Vagina (tissue), 2 donors: ENCODE measurements around the gene GALNT7. TPM values are rescaled to one million over a fixed set of nuclear protein-coding genes. Genes with fewer than 3 reads are reported as not detected.

Source experiments
- DNase-seq, 2 donors: peaks; one replicate each; pipeline ENCODE4 v3.0.0-alpha.2; 2017; ENCODE audit errors: extremely low spot score in 2 of 2
- H3K27ac ChIP-seq: fragments of 200-600 bp; sonication (generic); one replicate; pipeline ENCODE4 v1.5.1; 2019
- H3K27me3 ChIP-seq: fragments of 200-600 bp; sonication (generic); one replicate; pipeline ENCODE4 v1.5.1; 2019
- H3K36me3 ChIP-seq, 2 donors: fragments of 200-600 bp; sonication (generic); one replicate each; pipeline ENCODE4 v1.5.1; 2017 to 2019
- H3K4me1 ChIP-seq: fragments of 200-600 bp; sonication (generic); one replicate; pipeline ENCODE4 v1.5.1; 2019
- H3K4me3 ChIP-seq, 2 donors: fragments of 200-600 bp; sonication (generic); 1 replicate in 1 of 2; 2 replicates in 1 of 2; pipeline ENCODE4 v1.5.1; 2016 to 2019
- H3K9me3 ChIP-seq: fragments of 200-600 bp; sonication (generic); one replicate; pipeline ENCODE4 v1.5.1; 2019
- POLR2A ChIP-seq, 2 donors: fragments of 450-650 bp; IDR thresholded peaks; one replicate each; pipeline ENCODE4 v1.6.1; 2017; ENCODE audit warnings: antibody characterized with exemption in 2 of 2, mild to moderate bottlenecking in 2 of 2, moderate library complexity in 2 of 2
- POLR2AphosphoS5 ChIP-seq, 2 donors: sonication (generic); formaldehyde crosslinking; IDR thresholded peaks; one replicate each; pipeline ENCODE4 v1.9.0; 2017; ENCODE audit warnings: antibody characterized with exemption in 2 of 2, mild to moderate bottlenecking in 2 of 2, low read depth in 1 of 2; ENCODE audit not compliant: insufficient read depth in 1 of 2
- intact Hi-C: fragments of 100-400 bp; cut with DNase I; formaldehyde crosslinking; loops from one replicate; pipeline ENCODE4 v1.15.1; 2023
- total RNA-seq: library from RNA; depleted of rRNA; stranded (reverse); fragments of >200 nt; gene quantifications from one replicate; pipeline ENCODE4 v1.2.3, GENCODE V29; 2016
- TF ChIP-seq, protein P1 (sequence below), 3 experiments: fragments of 450-650 bp in 2 of 3; fragments of 200-600 bp in 1 of 3; sonication (generic) in 1 of 3; IDR thresholded peaks; one replicate each; pipeline ENCODE4 v1.5.1; 2017 to 2019; ENCODE audit warnings: antibody characterized with exemption in 3 of 3, mild to moderate bottlenecking in 2 of 3, moderate library complexity in 2 of 3

GALNT7 gene
- total RNA-seq, 1 donor from 2014 or later, result 9.1 TPM

DNA sequence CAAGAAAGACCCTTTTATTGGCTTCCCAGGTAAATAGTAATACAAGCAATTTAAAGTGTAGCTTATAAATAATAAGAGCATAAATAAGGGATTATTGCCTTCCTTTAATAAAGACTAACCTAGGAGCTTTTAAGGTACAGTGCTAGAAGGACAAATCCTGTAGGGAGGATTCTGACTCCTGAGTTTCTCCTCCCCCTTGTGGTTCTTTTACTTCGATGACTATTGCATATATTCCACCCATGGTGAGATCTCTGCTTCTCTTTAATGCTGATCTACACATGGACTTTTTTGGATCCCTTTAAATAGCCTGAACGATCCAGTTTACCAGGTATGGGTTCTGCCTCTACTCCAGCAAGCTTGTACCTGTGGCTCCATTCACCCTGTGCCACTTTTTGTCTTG lies 2.5 kb downstream of the GALNT7 start:
- intact Hi-C loops, result no loop called here
- H3K9me3 ChIP-seq, result no peaks in the 10 kb centered on the region
- peaks cover 10% of the 10 kb centered on the region for H3K4me1 ChIP-seq
- no peak for TF ChIP-seq POLR2AphosphoS5 (IDR thresholded peaks at IDR 0.05; ENCODE audit: insufficient read depth in 1 of 2, low read depth in 1 of 2)
- no peak for TF ChIP-seq POLR2A (IDR thresholded peaks at IDR 0.05)
- TF ChIP-seq, protein P1, sequence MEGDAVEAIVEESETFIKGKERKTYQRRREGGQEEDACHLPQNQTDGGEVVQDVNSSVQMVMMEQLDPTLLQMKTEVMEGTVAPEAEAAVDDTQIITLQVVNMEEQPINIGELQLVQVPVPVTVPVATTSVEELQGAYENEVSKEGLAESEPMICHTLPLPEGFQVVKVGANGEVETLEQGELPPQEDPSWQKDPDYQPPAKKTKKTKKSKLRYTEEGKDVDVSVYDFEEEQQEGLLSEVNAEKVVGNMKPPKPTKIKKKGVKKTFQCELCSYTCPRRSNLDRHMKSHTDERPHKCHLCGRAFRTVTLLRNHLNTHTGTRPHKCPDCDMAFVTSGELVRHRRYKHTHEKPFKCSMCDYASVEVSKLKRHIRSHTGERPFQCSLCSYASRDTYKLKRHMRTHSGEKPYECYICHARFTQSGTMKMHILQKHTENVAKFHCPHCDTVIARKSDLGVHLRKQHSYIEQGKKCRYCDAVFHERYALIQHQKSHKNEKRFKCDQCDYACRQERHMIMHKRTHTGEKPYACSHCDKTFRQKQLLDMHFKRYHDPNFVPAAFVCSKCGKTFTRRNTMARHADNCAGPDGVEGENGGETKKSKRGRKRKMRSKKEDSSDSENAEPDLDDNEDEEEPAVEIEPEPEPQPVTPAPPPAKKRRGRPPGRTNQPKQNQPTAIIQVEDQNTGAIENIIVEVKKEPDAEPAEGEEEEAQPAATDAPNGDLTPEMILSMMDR (IDR thresholded peaks at IDR 0.05), result peak in 1 of 3 experiments; percentile 16
- DNase-seq, result no peak
- H3K27ac ChIP-seq, result no peak overlapping the region
- H3K36me3 ChIP-seq, result no peaks in the 10 kb centered on the region
- H3K27me3 ChIP-seq, result no peaks in the 10 kb centered on the region
- H3K4me3 ChIP-seq, result no peak overlapping the region

DNA sequence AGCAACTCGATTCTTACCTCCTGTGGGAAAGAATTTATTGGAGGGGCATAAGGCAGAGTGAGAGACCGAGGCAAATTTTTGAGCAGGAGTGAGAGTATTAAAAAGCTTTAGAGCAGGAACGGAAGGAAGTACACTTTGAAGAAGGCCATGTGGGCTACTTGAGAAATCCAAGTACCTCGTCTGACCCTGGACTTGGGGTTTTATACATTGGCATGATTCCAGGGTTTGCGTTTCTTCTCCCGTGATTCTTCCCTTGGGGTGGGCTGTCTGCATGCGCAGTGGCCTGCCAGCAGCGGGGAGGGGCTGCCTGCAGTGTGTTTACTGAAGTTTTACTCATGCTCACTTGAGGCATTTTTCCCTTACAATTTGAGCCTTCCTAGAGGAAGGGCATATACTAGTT lies 3.4 kb downstream of the GALNT7 start:
- intact Hi-C loops, result no loop called here

DNA sequence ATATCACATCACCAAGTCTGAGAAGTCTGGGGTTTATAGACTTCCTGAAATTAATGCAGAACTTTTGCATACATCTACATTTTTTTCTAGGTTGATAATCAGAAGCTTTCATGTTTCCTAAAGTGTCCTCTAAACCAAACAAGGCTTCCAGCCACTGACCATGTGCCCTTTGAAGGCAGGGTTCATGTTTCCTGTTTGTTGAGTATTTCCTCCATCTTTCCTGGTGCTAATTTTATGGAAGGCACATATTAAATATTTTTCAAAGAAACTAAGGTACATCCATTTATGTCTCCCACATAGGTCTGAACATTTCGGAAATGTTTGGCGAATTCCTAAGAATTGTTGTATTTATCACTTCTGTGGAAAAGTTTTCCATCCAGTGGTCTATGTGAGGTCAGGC lies 5.6 kb downstream of the GALNT7 start:
- TF ChIP-seq POLR2AphosphoS5 (IDR thresholded peaks at IDR 0.05; ENCODE audit: insufficient read depth in 1 of 2, low read depth in 1 of 2), result no peak
- TF ChIP-seq, protein P1 (IDR thresholded peaks at IDR 0.05), result no peak
- no peak for TF ChIP-seq POLR2A (IDR thresholded peaks at IDR 0.05)
- no peak for DNase-seq
- H3K36me3 ChIP-seq, result no peaks in the 10 kb centered on the region
- H3K27me3 ChIP-seq, result no peaks in the 10 kb centered on the region
- H3K4me3 ChIP-seq, result no peak overlapping the region
- H3K27ac ChIP-seq, result no peak overlapping the region
- peaks cover 10% of the 10 kb centered on the region for H3K4me1 ChIP-seq
- H3K9me3 ChIP-seq, result no peaks in the 10 kb centered on the region
- intact Hi-C loops, result no loop called here

More for the DNA sequence above, 3.4 kb downstream of the GALNT7 start:
- Histone ChIP-seq H3K27me3 (no peaks in the 10 kb centered on the region), H3K27ac (no peak overlapping the region), H3K4me1 (peaks cover 10% of the 10 kb centered on the region), H3K9me3 (no peaks in the 10 kb centered on the region), H3K36me3 (no peaks in the 10 kb centered on the region), H3K4me3 (no peak overlapping the region)
- DNase-seq, result no peak
- TF ChIP-seq POLR2A (IDR thresholded peaks at IDR 0.05) (no peak), POLR2AphosphoS5 (IDR thresholded peaks at IDR 0.05; ENCODE audit: insufficient read depth in 1 of 2, low read depth in 1 of 2) (no peak)
- TF ChIP-seq, protein P1 (IDR thresholded peaks at IDR 0.05), result no peak

DNA sequence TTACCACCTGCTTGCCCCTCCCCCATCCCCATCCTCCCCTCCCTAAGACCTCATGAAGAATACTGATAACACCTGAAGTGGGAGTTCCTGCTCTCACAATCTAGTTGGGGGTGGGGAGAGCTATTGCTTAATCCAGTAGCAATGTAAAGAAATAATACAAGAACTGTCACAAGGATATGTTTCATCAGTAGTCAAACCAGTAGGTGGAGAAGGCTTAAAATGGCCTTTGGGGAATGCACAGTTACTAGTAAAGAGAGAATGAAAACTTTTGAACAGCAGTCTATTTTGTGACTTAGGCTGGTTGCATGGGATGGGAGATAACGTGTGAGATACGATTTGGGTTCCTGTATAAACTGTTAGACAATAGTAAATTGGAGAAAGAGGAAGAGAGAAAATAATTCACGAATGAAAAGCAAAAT lies 6.0 kb downstream of the GALNT7 start:
- Histone ChIP-seq H3K9me3 (no peaks in the 10 kb centered on the region), H3K36me3 (no peaks in the 10 kb centered on the region), H3K27ac (no peak overlapping the region), H3K4me1 (peaks cover 10% of the 10 kb centered on the region), H3K27me3 (no peaks in the 10 kb centered on the region), H3K4me3 (no peak overlapping the region)
- TF ChIP-seq POLR2A (IDR thresholded peaks at IDR 0.05) (no peak), POLR2AphosphoS5 (IDR thresholded peaks at IDR 0.05; ENCODE audit: insufficient read depth in 1 of 2, low read depth in 1 of 2) (no peak)
- TF ChIP-seq, protein P1 (IDR thresholded peaks at IDR 0.05), result no peak
- intact Hi-C loops, result no loop called here
- no peak for DNase-seq

DNA sequence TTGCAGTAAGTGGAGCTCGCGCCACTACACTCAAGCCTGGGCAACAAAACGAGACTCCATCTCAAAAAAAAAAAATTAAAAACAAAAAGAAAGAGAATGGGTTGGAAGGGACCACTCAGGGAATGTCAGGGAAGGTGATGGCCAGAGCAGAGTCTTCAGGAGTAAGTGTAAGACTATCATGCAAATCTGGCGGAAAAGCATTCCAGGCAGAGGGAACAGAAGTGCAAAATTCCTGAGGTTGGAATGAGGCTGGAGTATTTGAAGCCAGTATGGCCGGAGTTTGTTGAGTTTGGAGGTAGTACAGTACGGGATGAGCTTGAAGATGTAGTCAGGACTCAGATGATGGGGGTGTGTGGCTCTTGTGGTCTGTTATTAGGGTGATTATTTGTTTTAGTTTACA lies 7.4 kb downstream of the GALNT7 start:
- intact Hi-C loops, result no loop called here
- DNase-seq, result no peak
- Histone ChIP-seq H3K4me3 (no peak overlapping the region), H3K27me3 (no peaks in the 10 kb centered on the region), H3K36me3 (no peaks in the 10 kb centered on the region), H3K9me3 (no peaks in the 10 kb centered on the region), H3K27ac (no peak overlapping the region), H3K4me1 (peaks cover 9% of the 10 kb centered on the region)
- TF ChIP-seq, protein P1 (IDR thresholded peaks at IDR 0.05), result no peak
- TF ChIP-seq POLR2AphosphoS5 (IDR thresholded peaks at IDR 0.05; ENCODE audit: insufficient read depth in 1 of 2, low read depth in 1 of 2), result no peak
- TF ChIP-seq POLR2A (IDR thresholded peaks at IDR 0.05), result no peak
